H1 (cell line): Measurements from ENCODE around the gene PCGF3. TPM values are rescaled to one million over a fixed set of nuclear protein-coding genes. Genes with fewer than 3 reads are reported as not detected.

Experiments
- E2F6 ChIP-seq: IDR thresholded peaks from 2 replicates; pipeline ENCODE4 v1.6.1; 2012; ENCODE audit warnings: inconsistent platforms
- HDAC2 ChIP-seq, 2 experiments: fragments of 300-600 bp in 1 of 2; sonication (generic) in 1 of 2; IDR thresholded peaks; 2 replicates each; pipeline ENCODE4 v1.6.1; 2011 to 2012; ENCODE audit warnings: low read depth in 2 of 2, low read length in 2 of 2, mild to moderate bottlenecking in 2 of 2, moderate library complexity in 2 of 2, borderline replicate concordance in 1 of 2, inconsistent platforms in 1 of 2
- RNF2 ChIP-seq: fragments of 200-900, 300-1000 bp; sonication (generic); IDR thresholded peaks from 2 replicates; pipeline ENCODE4 v1.7.1; 2016; ENCODE audit warnings: borderline replicate concordance, low read depth, mild to moderate bottlenecking, antibody characterized with exemption, low read length; ENCODE audit not compliant: poor library complexity, severe bottlenecking; ENCODE audit errors: missing control alignments
- SAP30 ChIP-seq: fragments of 300-600 bp; sonication (generic); IDR thresholded peaks from 2 replicates; pipeline ENCODE4 v1.7.1; 2012; ENCODE audit warnings: low read length, moderate library complexity, mild to moderate bottlenecking, inconsistent platforms; ENCODE audit not compliant: insufficient read depth, insufficient replicate concordance
- SIX5 ChIP-seq: IDR thresholded peaks from 2 replicates; pipeline ENCODE4 v1.6.1; 2011; ENCODE audit warnings: mild to moderate bottlenecking, low read depth, low read length
- polyA plus RNA-seq, 7 experiments: library from polyadenylated mRNA; depleted of rRNA in 3 of 7; stranded (reverse) in 5 of 7; unstranded in 2 of 7; fragments of >200 nt in 5 of 7; fragments of 200-250 nt in 2 of 7; gene quantifications; 1 replicate in 5 of 7; 2 replicates in 1 of 7; 4 replicates in 1 of 7; pipeline versions ENCODE4 v1.2.1 to v1.2.3, GENCODE V29; 2011 to 2013; ENCODE audit warnings: missing spikeins in 2 of 7, mixed read lengths in 2 of 7
- total RNA-seq: library from RNA; stranded (reverse); fragmentation: NEBNext Ultra II Directional; extraction: Animal tissue kit (Norgen Biotek cat#: 25700); gene quantifications from 2 replicates; pipeline ENCODE4 v1.2.1, GENCODE V29; 2021

Gene PCGF3
- total and polyA plus RNA-seq, 2 of the 8 experiments (the other 6 are each of a cell fraction or from before 2014, with no cell fraction given), result 52.7 to 52.9 TPM

- TF ChIP-seq E2F6 (no peak; the same call in 1 of the 2 replicates), SIX5 (no peak), RNF2 (no peak), SAP30 (no peak), HDAC2 (IDR thresholded peaks at IDR 0.05; ENCODE audit: borderline replicate concordance in 1 of 2, low read depth in 2 of 2, low read length in 2 of 2) (0 out of 4 replicates have a peak, but pooled peaks of 1 of the 2 experiments have one; percentile 37)
Measured at GRCh38 chr4:674172-675035, 31.2 kb upstream of the PCGF3 start, which contains the start of the genes ATP5ME and MYL5 (continued).
